CD1c-positive myeloid dendritic cell (primary cell): ENCODE results near the gene UBL4A.
A peak's percentile ranks its signal among the peaks of the same experiment; 100 is the strongest.

Source experiments
- DNase-seq: peaks from one replicate; pipeline ENCODE4 v3.0.0-alpha.2; 2016; ENCODE audit errors: extremely low spot score

Gene UBL4A

DNA sequence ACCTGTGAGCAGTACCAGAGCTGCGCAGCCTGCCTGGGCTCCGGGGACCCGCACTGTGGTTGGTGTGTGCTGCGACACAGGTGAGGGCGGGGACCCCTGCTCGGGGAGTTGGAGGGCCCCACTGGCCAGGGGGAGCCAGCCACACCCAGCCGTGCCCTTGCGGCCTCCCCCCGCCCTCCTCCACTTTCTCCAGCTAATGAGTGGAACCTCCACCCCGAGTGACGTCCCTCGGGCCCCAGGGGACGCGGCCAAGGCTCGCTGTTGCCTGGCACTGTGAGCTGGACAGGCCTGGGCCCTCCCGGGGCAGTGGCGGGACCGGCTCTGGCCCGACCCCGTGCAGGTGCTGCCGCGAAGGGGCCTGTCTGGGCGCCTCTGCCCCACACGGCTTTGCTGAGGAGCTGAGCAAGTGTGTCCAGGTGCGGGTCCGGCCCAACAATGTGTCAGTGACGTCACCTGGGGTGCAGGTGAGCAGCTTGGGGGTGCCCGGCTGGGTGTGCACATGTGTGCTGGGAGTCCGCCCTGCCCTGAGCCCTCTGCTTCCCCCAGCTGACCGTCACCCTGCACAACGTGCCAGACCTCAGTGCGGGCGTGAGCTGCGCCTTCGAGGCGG lies 22.7 kb downstream of the UBL4A start:
- DNase-seq = no peak

DNA sequence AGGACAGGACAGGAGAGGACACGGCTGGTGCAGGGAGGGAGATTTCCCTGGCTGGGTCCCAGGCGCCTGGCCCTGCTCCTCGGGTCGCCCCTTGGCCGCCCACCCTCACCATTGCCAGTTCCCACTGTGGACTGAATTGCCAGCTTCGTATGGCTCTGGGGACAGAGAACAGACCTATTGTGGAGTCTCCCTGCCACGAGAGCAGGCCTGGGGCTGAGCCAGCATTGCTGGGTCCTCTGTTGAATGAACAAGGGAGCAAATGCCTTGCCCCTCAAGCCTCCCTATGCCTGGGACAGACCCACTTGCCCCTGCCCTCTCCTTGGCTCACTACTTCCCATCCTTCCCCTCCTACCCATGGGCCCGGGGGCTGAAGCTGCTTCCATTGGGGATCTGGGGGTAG lies 24.0 kb downstream of the UBL4A start:
- DNase-seq = no peak

DNA sequence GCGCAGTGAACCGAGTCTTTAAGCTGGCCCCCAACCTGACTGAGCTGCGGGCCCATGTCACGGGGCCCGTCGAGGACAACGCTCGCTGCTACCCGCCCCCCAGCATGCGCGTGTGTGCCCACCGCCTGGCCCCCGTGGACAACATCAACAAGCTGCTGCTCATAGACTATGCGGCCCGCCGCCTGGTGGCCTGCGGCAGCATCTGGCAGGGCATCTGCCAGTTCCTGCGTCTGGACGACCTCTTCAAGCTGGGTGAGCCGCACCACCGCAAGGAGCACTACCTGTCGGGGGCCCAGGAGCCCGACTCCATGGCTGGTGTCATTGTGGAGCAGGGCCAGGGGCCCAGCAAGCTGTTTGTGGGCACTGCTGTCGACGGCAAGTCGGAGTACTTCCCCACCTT lies 26.1 kb downstream of the UBL4A start:
- no peak for DNase-seq

DNA sequence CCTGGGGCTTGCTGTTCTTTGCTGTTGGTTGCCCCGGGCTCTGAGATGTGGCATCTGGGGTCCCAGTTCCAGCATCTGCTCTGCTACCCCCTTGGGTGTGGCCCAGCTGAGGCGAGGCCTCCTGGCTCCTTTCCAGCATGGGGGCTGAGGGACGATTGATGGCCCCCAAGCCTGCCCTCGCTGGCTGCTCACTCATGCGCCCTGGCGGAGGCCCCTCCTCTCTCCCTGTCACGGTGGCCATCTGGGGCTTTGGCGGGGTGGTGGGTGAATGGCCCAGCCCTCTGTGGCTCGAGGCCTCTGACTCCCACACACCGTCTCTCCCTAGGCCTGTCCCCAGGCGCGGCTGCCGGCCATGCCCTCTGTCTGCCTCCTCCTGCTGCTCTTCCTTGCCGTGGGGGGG lies 26.6 kb downstream of the UBL4A start:
- no peak for DNase-seq

DNA sequence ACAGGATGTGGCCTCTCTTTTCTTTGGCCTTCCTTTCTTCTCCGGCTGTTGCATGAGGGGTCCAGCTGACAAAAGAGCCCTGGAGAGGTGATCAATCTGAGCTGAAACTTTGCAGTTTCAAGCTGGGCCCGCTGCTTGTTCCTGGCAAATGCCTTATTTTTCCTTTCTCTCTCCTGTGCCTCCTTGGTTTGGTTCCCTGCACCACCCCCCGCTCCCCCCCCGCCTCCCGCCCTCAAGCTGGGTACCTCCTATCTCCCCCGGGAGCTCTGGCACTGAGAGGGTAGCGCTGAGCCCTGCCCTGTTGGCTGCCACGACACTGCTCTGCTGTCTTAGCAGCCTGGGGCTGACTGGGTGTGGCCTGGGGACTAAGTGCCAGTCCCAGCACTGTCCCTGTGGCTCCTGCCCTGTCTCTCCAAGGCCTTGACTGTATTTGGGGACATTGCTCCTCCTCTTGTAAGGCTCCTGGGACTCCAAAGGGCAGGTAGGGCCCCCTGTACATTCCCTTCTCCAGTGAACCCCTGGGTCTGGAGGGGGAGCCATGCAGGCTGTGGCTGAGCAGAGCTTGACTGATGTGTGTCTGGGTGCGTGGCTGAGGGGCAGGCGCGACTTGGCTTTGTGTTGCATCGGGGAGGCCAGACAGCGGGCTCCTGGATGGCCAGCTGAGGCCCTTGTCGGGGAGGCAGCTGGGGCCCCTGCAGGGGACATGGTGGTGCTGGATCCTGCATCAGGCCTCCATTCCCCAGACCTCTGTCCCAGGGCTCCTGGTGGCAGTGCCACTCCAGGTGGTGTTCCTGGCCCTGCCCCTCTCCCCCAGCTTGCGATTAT lies 27.2 kb downstream of the UBL4A start:
- DNase-seq = no peak

DNA sequence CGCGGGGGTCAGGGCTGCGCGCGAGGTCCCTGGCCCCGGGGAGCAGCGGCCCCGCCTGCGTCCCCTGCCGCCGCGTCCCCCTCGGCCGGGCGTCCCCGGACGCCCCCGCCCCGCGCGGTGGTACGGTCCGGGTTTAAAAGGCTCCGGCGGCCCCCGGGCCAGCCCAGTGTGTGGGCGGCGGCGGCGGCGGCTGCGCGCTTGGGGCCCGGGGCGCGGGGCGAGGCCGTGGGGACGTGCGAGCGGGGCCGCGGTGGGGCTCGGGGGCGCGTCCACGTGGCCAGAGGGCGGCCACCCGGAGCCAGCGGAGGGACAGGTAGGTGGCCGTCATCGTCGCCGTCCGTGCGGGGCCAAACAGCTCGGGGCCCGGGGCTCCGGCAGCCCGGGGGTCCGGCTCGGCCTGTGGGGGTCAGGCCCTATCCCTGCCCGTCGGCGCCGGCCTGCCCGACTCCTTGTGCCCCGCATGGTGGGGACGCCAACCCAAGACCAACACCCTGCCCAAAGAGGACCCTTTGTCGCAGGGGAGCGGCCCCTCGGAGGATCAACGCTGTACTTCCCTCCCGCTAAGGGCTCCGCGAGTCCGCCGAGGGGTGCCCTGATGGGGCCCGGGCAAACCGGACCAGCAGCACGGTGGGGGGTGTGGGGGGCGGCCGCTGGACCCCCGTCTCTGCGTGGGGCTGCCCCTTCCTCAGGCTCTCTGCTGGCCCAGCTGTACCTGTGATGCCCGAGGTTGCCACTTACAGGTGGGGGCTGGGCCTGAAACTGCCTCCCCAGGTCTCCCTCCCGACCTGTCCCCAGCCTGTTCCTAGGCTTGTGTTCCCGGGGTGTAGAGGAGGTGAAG lies 28.1 kb downstream of the UBL4A start, which contains the start of gene PLXNA3:
PLXNA3 (plus strand) TSS at position 166 of the 838 bp plus-strand sequence. CDS start 1,903 bp downstream, outside the sequence.
- DNase-seq = peak; percentile 71

DNA sequence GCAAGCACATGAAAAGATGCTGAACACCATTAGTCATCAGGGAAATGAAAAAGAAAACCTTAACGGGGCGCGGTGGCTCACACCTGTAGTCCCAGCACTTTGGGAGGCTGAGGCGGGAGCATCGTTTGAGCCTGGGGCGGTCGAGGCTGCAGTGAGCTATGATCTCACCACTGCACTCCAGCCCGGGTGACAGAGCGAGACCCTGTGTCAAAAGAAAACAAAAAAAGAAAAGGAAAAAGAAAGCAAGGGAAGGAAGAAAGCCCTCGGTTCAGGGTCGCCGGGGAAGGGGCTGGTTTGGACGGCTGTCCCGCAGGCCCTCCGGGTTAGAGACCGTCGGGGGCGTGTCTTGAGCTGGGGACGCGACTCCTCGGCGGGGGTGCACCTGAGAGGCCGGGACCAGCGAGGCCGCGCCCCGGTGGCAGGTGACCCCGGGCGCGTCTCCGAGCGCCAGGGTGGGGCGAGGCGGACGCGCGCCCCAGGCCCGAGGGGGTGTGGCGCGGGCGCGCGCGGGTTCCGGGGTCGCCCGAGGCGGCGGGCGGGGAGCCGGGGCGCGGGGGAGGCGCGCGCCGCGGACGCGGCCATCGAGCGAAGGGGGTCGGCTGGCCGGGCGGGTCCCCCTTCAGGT lies 28.8 kb downstream of the UBL4A start:
- DNase-seq = peak; percentile 45

DNA sequence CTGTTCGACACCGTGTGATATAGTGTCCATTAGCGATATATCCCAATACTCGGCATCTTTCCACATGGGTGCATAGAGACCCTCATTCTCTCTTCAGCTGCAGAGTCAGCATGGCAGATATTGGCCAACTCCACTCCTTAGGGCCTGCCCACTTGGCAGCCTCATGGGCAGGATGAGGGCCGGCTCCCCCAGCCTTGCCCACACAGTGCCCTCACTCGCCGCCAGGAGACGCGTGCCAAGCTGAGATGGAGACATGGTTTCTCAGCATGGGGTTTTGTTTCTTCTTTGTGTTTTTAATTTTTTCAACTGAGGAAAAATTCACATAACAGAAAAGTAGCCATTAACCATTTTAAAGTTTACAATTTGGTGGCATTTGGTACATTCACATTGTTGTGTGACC lies 33.6 kb downstream of the UBL4A start:
- DNase-seq = no peak

DNA sequence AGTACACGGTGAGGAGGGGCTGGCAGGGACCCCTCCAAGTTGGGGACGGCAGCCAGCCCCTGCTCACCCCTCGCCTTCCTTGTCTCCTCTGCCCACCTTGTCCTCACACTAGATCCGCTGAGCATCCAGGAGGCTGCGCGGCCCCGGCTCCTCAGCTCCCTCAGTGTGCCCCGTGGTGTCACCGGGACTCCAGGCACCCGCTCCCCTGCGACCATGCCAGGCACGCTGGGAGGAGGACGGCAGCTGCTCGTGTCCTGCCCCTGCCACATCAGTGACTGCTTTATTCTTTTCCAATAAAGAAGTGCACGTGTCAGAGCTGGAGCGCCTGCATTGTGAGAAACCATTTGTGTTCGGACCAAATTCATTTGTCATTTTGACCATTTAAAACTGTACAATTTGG lies 36.1 kb downstream of the UBL4A start:
- DNase-seq = no peak

DNA sequence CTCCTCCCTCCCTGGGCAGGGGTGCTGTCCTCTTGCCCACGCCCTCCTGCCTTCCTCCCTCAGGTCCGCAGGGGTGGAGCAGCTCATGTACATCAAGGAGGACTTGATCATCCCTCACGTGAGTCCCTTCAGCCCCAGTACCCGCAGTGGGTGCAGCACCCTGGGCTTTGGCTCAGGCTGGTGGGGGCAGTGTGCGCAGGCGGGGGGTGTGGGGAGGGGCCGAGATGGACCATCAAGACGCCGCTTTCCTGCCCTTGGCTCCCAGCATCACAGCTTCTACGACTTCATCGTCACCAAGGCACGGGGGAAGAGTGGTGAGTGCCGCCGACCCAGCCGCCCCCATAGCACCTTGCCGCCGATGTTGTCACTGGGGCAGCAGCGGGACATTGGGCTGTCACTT lies 36.8 kb downstream of the UBL4A start:
- DNase-seq = no peak

DNA sequence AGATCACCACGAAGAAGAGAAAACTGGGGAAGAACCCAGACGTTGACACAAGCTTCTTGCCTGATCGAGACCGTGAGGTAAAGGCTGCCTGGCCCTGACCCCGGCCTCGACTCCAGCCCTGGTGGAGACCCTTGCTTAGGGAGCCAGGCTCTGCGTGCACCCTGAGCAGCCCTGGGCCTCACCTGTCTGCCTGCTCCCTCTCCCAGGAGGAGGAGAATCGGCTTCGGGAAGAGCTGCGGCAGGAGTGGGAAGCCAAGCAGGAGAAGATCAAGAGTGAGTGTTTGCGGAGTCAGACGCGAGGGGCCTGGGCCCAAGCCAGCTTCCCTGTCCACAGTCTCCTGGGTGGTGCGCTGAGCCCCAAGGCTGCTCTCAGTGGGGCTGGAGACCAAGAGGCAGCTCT lies 37.9 kb downstream of the UBL4A start:
- DNase-seq = no peak

DNA sequence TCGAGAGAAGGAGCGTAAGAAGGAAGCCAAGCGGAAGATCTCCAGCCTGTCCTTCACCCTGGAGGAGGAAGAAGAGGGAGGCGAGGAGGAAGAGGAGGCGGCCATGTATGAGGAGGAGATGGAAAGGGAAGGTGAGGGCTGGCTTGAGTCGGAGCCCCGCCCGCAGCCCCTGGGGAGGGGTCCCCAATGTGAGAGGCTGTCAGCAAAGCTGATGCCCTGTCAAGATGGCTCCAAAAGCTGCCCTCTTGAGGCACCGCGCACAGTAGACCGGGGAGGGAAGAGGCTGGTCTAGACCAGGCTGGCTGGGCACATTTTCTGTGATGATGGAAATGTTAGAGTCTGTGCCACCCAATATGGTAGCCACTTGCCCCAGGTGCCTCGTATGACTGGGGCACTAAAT lies 40.0 kb downstream of the UBL4A start:
- no peak for DNase-seq

DNA sequence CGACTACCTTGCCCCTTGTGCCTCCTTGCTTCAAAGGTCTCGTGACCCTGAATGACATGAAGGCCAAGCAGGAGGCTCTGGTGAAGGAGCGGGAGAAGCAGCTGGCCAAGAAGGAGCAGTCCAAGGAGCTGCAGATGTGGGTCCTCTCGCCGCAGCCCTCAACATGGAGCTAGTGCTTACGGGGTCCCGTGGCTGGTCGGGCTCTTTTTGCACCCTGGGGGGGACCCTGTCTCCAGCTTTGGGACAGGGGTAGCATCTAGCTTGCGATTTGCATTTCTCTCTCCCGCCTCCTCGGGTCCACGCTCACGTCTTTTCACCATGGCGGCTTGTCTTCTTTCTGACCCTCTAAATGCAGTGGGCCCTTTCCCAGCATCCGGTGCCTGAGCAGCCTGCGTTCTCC lies 40.6 kb downstream of the UBL4A start:
- DNase-seq = no peak

DNA sequence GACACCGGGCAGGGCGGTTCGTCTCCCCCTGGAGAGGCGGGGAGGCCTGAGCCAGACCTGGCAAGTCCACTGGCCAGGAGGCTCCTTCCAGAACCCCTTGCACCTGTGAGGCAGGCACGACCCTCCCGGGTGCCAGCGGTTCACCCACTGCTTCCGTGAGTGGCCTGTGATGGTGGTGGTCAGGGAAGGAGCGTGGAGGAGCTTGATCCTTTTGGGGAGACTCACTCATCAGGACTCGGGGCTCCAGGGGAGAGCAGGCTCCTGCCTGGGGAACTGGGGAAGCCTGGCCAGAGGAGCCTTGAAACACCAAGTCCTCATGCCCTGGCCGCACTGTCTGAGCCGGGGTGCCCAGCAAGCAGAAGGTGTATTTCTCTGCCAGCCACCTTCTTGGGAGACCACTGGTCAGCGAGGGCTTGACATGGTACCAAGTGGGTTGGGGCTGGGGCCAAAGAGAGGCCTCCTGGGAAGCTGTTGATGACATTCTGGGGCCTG lies 41.6 kb downstream of the UBL4A start:
- DNase-seq = no peak

DNA sequence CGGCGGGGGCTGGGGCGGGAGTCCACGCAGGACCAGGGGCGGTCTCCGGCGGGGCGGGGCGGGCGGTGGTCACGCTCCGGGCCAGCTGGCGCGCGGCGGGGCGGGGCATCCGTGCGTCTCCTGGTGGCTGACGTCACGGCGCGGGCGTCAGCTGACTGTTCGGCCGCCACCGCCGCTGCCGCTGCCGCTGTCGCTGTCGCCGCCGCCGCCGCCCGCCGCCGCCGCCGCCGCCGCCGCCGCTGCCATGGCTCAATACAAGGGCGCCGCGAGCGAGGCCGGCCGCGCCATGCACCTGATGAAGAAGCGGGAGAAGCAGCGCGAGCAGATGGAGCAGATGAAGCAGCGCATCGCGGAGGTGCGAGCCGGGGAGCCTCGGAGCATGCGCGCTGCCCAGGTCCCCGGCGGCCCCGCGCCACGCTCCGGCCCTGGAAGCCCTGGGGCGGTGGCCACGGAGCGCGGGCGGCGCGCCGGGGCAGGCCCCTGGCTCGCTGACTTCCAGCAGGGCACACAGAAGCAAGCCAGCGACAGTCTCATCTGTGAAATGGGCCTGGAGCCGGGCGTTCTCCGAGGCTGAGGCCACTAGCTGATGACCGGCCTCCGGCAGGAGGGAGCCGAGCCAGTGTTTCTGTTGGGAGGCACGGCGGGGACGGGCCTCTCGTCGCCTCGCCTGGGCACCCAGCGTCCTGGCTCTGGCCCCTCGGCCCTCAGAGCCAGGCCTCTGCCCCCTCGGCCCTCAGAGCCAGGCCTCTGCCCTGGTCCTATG lies 42.2 kb downstream of the UBL4A start, which contains the start of gene FAM50A:
FAM50A (plus strand) TSS at position 150 of the 763 bp plus-strand sequence; CDS start at position 245, 95 bp downstream.
- DNase-seq = peak; percentile 81

DNA sequence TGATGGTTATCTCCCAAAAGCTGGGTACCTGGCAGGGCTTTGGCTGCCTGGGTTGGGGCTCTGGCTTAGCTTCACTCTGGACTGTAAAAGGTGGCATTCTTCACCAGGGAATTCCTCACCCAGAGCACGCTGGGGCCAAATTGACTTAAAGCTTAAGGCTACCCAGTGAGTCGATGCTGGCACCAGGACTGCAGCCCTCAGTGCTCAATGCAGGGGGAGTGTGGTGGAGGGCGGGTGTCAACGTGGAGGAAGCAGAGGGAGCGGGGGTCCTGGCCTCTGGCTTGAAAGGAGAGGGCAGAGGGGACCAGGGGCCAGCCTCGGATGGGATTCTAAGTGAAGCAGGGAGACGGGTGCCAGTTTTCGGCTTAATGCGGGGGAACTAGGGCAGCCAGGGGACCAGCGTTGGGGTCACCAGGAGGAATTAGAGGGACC lies 42.9 kb downstream of the UBL4A start:
- no peak for DNase-seq

DNA sequence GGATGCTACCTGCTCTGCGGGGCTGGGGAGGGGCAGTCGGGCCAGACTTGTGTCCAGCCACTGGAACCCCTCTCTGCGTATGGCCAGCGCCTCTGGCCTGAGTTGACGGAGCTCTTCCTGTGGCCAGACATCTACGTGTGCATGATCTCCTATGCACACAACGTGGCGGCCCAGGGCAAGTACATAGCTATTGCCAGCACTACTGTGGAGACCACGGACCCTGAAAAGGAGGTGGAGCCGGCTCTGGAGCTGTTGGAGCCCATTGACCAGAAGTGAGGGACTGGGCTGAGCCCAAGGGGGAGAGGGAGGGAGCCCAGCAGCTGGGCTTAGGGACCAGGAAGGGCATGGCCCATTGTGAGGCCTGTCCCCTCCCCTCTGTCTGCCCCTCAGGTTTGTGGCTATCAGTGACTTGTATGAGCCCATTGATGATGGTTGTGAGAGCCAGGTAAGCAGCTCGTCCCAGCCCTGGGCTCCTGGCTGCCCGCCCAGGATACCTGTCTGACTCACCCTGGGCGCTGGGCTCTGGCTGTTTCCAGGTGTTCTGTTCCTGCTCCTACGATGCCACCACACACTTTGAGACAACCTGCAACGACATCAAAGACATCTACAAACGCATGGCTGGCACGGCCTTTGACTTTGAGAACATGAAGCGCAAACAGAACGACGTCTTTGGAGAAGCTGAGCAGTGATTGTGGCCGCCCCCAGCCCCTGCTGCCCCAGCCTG lies 44.3 kb downstream of the UBL4A start:
- no peak for DNase-seq

DNA sequence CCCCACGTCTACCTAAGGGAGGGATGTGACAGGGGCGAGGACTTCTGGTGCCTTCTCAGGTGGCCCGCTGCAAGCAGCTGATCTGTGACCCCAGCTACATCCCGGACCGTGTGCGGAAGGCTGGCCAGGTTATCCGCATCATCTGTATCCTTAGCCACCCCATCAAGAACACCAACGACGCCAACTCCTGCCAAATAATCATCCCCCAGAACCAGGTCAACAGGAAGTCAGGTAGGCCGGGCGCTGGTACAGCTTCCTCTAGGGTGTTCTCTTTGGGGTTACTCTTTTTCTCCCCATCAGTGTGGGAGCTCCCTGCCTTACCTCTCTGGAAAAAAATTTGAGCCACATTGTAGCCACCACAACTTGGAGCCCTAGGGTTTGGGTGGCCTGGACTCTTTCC lies 44.9 kb downstream of the UBL4A start:
- DNase-seq = no peak

DNA sequence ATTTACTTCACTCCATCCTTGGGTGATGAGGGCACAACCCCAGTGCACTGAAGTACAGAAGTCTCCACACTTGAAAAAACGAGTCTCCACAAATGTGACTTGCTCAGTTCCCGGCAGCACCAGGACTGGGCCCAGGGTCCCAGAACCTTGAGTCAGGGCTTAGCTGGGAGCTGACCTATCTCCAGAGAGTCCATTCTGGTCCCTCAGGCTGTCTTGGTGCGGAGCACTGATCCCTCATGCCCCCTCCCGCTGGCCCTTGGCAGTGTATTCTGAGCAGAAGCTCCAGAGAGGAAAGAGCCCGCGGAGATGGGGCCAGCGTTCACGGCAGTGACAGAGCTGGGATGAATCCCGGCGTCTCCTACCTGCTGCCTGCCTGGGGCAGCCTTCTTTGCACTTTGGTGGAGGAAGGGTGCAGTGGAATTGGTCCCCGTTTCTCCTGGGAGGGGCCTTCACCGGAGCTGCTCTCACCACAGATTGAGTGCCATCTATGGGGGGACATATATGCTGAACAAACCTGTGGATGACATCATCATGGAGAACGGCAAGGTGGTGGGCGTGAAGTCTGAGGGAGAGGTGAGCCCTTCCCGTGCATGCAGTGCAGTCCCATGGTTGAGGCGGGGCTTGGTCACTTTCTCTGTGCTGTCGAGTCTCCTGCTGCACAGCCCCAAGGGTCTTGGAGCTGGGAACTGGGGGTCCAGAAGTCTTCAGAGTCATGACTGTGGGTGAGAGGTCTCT lies 45.6 kb downstream of the UBL4A start:
- DNase-seq = no peak

DNA sequence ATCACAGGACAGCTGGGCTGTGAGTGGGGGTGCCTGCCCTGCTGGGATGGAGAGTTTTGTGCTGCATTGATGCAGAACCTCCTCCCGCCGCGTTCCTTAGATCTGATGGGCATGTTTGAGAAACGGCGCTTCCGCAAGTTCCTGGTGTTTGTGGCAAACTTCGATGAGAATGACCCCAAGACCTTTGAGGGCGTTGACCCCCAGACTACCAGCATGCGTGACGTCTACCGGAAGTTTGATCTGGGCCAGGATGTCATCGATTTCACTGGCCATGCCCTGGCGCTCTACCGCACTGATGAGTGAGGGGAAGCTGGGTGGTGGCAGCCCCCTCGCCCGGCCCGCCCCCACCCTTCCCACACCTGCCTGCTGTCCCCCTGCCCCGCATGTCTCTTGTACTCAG lies 46.6 kb downstream of the UBL4A start:
- DNase-seq = no peak
